ENCODE measurements around the gene SETD3.

The SETD3 gene

GRCh38 chr14:99516156-99516870 is 35.7 kb upstream of the SETD3 start:
- peak; percentile 18 for DNase-seq

- peak; percentile 17 for DNase-seq
Observed at GRCh38 chr14:99515301-99516155, 34.9 kb upstream of the SETD3 start.

GRCh38 chr14:99514552-99515300 is 34.1 kb upstream of the SETD3 start:
- peak; percentile 16 for DNase-seq

GRCh38 chr14:99513946-99514551 is 33.4 kb upstream of the SETD3 start:
- peak; percentile 15 for DNase-seq

GRCh38 chr14:99513183-99513694 is 32.6 kb upstream of the SETD3 start:
- peak; percentile 15 for DNase-seq

- peak; percentile 17 for DNase-seq
Observed at GRCh38 chr14:99512571-99513182, 32.0 kb upstream of the SETD3 start.

GRCh38 chr14:99512110-99512449 is 31.4 kb upstream of the SETD3 start:
- DNase-seq, result peak; percentile 8

- peak; percentile 16 for DNase-seq
Observed at GRCh38 chr14:99511421-99512109, 30.9 kb upstream of the SETD3 start.

- no peak for DNase-seq
Observed at GRCh38 chr14:99510556-99511139, 30.0 kb upstream of the SETD3 start.

GRCh38 chr14:99509871-99510555 is 29.4 kb upstream of the SETD3 start:
- no peak for DNase-seq

- no peak for DNase-seq
Observed at GRCh38 chr14:99508896-99509629, 28.4 kb upstream of the SETD3 start.

- no peak for DNase-seq
Observed at GRCh38 chr14:99507860-99508640, 27.4 kb upstream of the SETD3 start.

GRCh38 chr14:99506276-99506675 is 25.6 kb upstream of the SETD3 start:
- no peak for DNase-seq

- DNase-seq, result no peak
Observed at GRCh38 chr14:99505089-99505488, 24.4 kb upstream of the SETD3 start.

GRCh38 chr14:99503848-99504453 is 23.3 kb upstream of the SETD3 start:
- no peak for DNase-seq

GRCh38 chr14:99502989-99503421 is 22.3 kb upstream of the SETD3 start:
- DNase-seq, result no peak

GRCh38 chr14:99497894-99498293 is 17.2 kb upstream of the SETD3 start:
- no peak for DNase-seq

GRCh38 chr14:99497341-99497740 is 16.7 kb upstream of the SETD3 start:
- DNase-seq, result no peak

- DNase-seq, result no peak
Observed at GRCh38 chr14:99484106-99484505, 3.4 kb upstream of the SETD3 start.
